ENCODE data around the gene FBLN2. TPM values are rescaled to one million over a fixed set of nuclear protein-coding genes. Genes with fewer than 3 reads are reported as not detected.

The FBLN2 gene
- total and polyA plus RNA-seq, 10 of the 15 experiments (the other 5 are each of a cell fraction or from before 2014, with no cell fraction given) = 0.03 to 0.41 (median 0.12) TPM; not detected in 2

DNA sequence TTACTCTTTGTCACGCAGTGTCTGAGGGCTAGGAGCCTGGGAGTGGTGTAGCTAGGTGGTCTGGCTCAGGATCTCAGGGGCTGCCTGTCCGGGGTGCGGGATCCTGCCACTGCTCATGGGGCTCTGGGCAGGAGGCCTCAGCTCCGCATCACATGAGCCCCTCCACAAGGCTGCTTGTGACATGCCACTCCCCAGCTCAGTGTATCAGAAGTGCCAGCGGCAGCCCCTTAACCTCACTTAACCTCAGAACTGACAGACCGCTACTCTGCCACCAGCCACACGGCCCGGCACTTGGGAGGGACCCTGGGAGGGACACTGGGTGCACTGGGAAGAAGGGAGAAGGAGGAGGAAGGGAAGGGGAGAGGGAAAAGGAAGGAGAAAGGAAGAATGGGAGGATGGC lies 87.9 kb downstream of the FBLN2 start:
- in situ Hi-C loops (cut with MboI) (no loop called here), intact Hi-C loops (cut with micrococcal nuclease; ENCODE audit: unreplicated experiment) (no loop called here)
- FAIRE-seq = no peak
- DNase-seq (ENCODE audit: low read depth, low spot score) = no peak
- RAD21 ChIA-PET (ENCODE audit: unreplicated experiment) = no interaction called here
- BruUV-seq (replicated peaks) = no TSS peak
- no peak overlapping the region for H3K9ac ChIP-seq (ENCODE audit: control insufficient read depth, insufficient read depth, low read length)
- no peaks in the 10 kb centered on the region for H4K20me1 ChIP-seq (ENCODE audit: control insufficient read depth, insufficient read depth)
- POLR2A ChIA-PET = no interaction called here
- WGBS (ENCODE audit: insufficient coverage, insufficient replicate concordance, low lambda C conversion rate, missing lambda C conversion rate) = 18% methylated on average over 8 of the region's 8 CpGs
- H2AFZ ChIP-seq (ENCODE audit: control insufficient read depth, low read depth, low read length) = no peak overlapping the region
- CTCF ChIA-PET = interaction anchor here (0.6 to 1.2 kb wide), 4 partner anchors 11 to 20 kb away, joined by 3 read pairs; no protein-coding TSS in a partner anchor
- no peaks in the 10 kb centered on the region; a peak in 1 of 4 replicates for H3K27me3 ChIP-seq (replicated peaks in 1 of 2; ENCODE audit: control insufficient read depth in 2 of 2, insufficient read depth in 2 of 2, low read length in 1 of 2)
- no peaks in the 10 kb centered on the region for H3K4me1 ChIP-seq (ENCODE audit: control insufficient read depth, insufficient read depth, low read length)
- no peak overlapping the region for H3K4me2 ChIP-seq (ENCODE audit: control insufficient read depth, insufficient read depth)
- no peak for ATAC-seq
- no peaks in the 10 kb centered on the region for H3K79me2 ChIP-seq (ENCODE audit: control insufficient read depth, insufficient read depth, low read length)
- H3K9me3 ChIP-seq (replicated peaks; ENCODE audit: control insufficient read depth, insufficient read depth, low read length) = no peaks in the 10 kb centered on the region
- SMC1A ChIA-PET (ENCODE audit: uncharacterized antibody, unreplicated experiment) = no interaction called here
- H3K27ac ChIP-seq (ENCODE audit: control insufficient read depth, insufficient read depth) = no peak overlapping the region
- TF ChIP-seq BCL11A (IDR thresholded peaks at IDR 0.05; ENCODE audit: low read depth, low read length) = no peak
- no peak for TF ChIP-seq BACH1 (IDR thresholded peaks at IDR 0.05; ENCODE audit: borderline replicate concordance)
- no peak for TF ChIP-seq MYC (IDR thresholded peaks at IDR 0.05; ENCODE audit: insufficient read depth, insufficient read length, insufficient replicate concordance, low read length, severe bottlenecking)
- no peak for TF ChIP-seq KAT2A (conservative IDR thresholded peaks at IDR 0.05; ENCODE audit: control insufficient read depth, low read depth, low read length)
- no peaks in the 10 kb centered on the region for H3K36me3 ChIP-seq (ENCODE audit: control insufficient read depth in 2 of 2, insufficient read depth in 2 of 2, low read length in 1 of 2)
- no peak overlapping the region for H3K4me3 ChIP-seq

DNA sequence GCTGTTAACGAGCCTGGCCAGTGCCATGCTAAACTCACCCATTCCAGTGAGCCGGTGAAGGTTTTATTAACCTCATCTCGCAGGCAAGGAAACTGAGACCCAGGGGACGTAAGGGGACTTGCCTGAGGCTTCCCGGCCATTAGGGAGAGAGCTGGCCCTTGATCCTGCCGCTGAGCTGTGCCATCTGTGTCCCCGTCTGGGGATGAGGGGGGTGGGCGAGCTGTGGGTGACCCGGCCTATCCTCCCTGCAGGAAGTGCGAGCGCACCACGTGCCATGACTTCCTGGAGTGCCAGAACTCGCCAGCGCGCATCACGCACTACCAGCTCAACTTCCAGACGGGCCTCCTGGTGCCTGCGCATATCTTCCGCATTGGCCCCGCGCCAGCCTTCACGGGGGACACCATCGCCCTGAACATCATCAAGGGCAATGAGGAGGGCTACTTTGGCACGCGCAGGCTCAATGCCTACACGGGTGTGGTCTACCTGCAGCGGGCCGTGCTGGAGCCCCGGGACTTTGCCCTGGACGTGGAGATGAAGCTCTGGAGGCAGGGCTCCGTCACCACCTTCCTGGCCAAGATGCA lies 88.5 kb downstream of the FBLN2 start:
- intact Hi-C loops (cut with micrococcal nuclease; ENCODE audit: unreplicated experiment) (no loop called here), in situ Hi-C loops (cut with MboI) (no loop called here)
- ATAC-seq = no peak
- DNase-seq (ENCODE audit: low read depth, low spot score) = no peak
- H4K20me1 ChIP-seq (ENCODE audit: control insufficient read depth, insufficient read depth) = no peaks in the 10 kb centered on the region
- SMC1A ChIA-PET (ENCODE audit: uncharacterized antibody, unreplicated experiment) = no interaction called here
- H3K27me3 ChIP-seq (replicated peaks in 1 of 2; ENCODE audit: control insufficient read depth in 2 of 2, insufficient read depth in 2 of 2, low read length in 1 of 2) = no peaks in the 10 kb centered on the region; a peak in 1 of 4 replicates
- RAD21 ChIA-PET (ENCODE audit: unreplicated experiment) = no interaction called here
- H2AFZ ChIP-seq (ENCODE audit: control insufficient read depth, low read depth, low read length) = no peak overlapping the region
- TF ChIP-seq HDGF (IDR thresholded peaks at IDR 0.05) (no peak), GATAD2B (conservative IDR thresholded peaks at IDR 0.05; ENCODE audit: low read depth) (no peak), TARDBP (IDR thresholded peaks at IDR 0.05; ENCODE audit: borderline replicate concordance) (no peak)
- TF ChIP-seq, protein P1, sequence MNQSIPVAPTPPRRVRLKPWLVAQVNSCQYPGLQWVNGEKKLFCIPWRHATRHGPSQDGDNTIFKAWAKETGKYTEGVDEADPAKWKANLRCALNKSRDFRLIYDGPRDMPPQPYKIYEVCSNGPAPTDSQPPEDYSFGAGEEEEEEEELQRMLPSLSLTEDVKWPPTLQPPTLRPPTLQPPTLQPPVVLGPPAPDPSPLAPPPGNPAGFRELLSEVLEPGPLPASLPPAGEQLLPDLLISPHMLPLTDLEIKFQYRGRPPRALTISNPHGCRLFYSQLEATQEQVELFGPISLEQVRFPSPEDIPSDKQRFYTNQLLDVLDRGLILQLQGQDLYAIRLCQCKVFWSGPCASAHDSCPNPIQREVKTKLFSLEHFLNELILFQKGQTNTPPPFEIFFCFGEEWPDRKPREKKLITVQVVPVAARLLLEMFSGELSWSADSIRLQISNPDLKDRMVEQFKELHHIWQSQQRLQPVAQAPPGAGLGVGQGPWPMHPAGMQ (IDR thresholded peaks at IDR 0.05; ENCODE audit: borderline replicate concordance) = no peak
- no TSS peak for BruUV-seq (replicated peaks)
- no peak for FAIRE-seq
- no peak overlapping the region for H3K4me2 ChIP-seq (ENCODE audit: control insufficient read depth, insufficient read depth)
- no peak overlapping the region for H3K9ac ChIP-seq (ENCODE audit: control insufficient read depth, insufficient read depth, low read length)
- H3K79me2 ChIP-seq (ENCODE audit: control insufficient read depth, insufficient read depth, low read length) = no peaks in the 10 kb centered on the region
- no peaks in the 10 kb centered on the region for H3K9me3 ChIP-seq (replicated peaks; ENCODE audit: control insufficient read depth, insufficient read depth, low read length)
- H3K36me3 ChIP-seq (ENCODE audit: control insufficient read depth in 2 of 2, insufficient read depth in 2 of 2, low read length in 1 of 2) = no peaks in the 10 kb centered on the region
- CTCF ChIA-PET = interaction anchor here (1.1 to 1.2 kb wide), 2 partner anchors 11 to 13 kb away, joined by 3 read pairs; no protein-coding TSS in a partner anchor
- POLR2A ChIA-PET = no interaction called here
- no peak overlapping the region for H3K4me3 ChIP-seq
- H3K27ac ChIP-seq (ENCODE audit: control insufficient read depth, insufficient read depth) = no peak overlapping the region
- no peaks in the 10 kb centered on the region for H3K4me1 ChIP-seq (ENCODE audit: control insufficient read depth, insufficient read depth, low read length)
- 50% methylated on average over 31 of the region's 31 CpGs for WGBS (ENCODE audit: insufficient coverage, insufficient replicate concordance, low lambda C conversion rate, missing lambda C conversion rate)

Measured in GM12878 (cell line).